Keratinocyte (primary cell): ENCODE measurements around the gene PGAP1.

ENCODE experiments used
- CTCF ChIP-seq, 3 experiments: IDR thresholded peaks in 1 of 3; conservative IDR thresholded peaks in 1 of 3; optimal IDR thresholded peaks in 1 of 3; 2 replicates in 2 of 3; 3 replicates in 1 of 3; pipeline versions ENCODE3 to v1.5.1; 2011; ENCODE audit warnings: low read length in 3 of 3, mild to moderate bottlenecking in 3 of 3, moderate library complexity in 2 of 3, control low read depth in 1 of 3, inconsistent platforms in 1 of 3; ENCODE audit not compliant: insufficient read depth in 2 of 3; ENCODE audit errors: extremely low read depth in 1 of 3
- EZH2 ChIP-seq: IDR thresholded peaks from one replicate; pipeline ENCODE4 v1.6.1; 2012; ENCODE audit warnings: inconsistent platforms, mild to moderate bottlenecking, low read length, moderate library complexity

- TF ChIP-seq CTCF (optimal IDR thresholded peaks at IDR 0.05 in 1 of 3, IDR thresholded peaks at IDR 0.05 in 1 of 3, conservative IDR thresholded peaks at IDR 0.05 in 1 of 3; ENCODE audit: extremely low read depth in 1 of 3, insufficient read depth in 2 of 3, low read length in 3 of 3) (no peak), EZH2 (no peak)
Measured at GRCh38 chr2:196827356-196827755, 99.2 kb downstream of the PGAP1 start.
